HCT116 (cell line): Measurements from ENCODE around the gene PBXIP1. TPM values are rescaled to one million over a fixed set of nuclear protein-coding genes. Genes with fewer than 3 reads are reported as not detected.

ENCODE experiments used
- ATAC-seq: fragments of 200-7000 bp; cut with Tn5 transposase; 2 replicates; pipeline ENCODE4 v1.9.1; 2020; ENCODE audit warnings: mild to moderate bottlenecking, moderate library complexity
- BruUV-seq: library from RNA; stranded (reverse); fragments of 400-500 nt; replicated peaks from 2 replicates; lab custom pipeline; 2021; lab: Mats Ljungman, UMichigan
- CTCF ChIA-PET: fragments of 300-600 bp; sonication (Branson Sonifier 250); formaldehyde crosslinking; loops from one replicate; lab custom pipeline; 2021; ENCODE audit warnings: antibody characterized with exemption; lab: Charles Lee
- POLR2A ChIA-PET: fragments of 300-600, 350-600 bp; sonication (Branson Sonifier 250); formaldehyde crosslinking; loops from one replicate; lab custom pipeline; 2021; ENCODE audit warnings: antibody characterized with exemption; lab: Charles Lee
- RAD21 ChIA-PET, 2 experiments: fragments of 300-600 bp; sonication (Branson Sonifier 250); formaldehyde crosslinking; loops; one replicate each; lab custom pipeline; 2023; ENCODE audit warnings: low total read pairs in 2 of 2; ENCODE audit not compliant: uncharacterized antibody in 2 of 2, unreplicated experiment in 2 of 2, low non-redundant PET in 1 of 2; lab: Charles Lee
- DNase-seq: peaks from one replicate; pipeline ENCODE4 v3.0.0-alpha.2; 2010; ENCODE audit warnings: low read depth, low spot score
- H2AFZ ChIP-seq: fragments of 200-600 bp; shearing (Covaris generic), sonication (generic); 2 replicates; pipeline ENCODE4 v1.6.1; 2017; ENCODE audit warnings: low read depth, mixed run types, mixed read lengths, antibody characterized with exemption, low read length; ENCODE audit not compliant: poor library complexity, severe bottlenecking
- H3K27ac ChIP-seq: 2 replicates; pipeline ENCODE4 v1.5.1; 2012; ENCODE audit warnings: low read depth, low read length
- H3K27me3 ChIP-seq: fragments of 200-600 bp; sonication (generic); 2 replicates; pipeline ENCODE4 v1.6.1; 2016; ENCODE audit warnings: mixed run types, low read length, mixed read lengths; ENCODE audit not compliant: insufficient read depth
- H3K36me3 ChIP-seq, 2 experiments: fragments of 200-500 bp in 1 of 2; fragments of 200-600 bp in 1 of 2; sonication (Bioruptor generic) in 1 of 2; sonication (generic) in 1 of 2; 2 replicates each; pipeline versions ENCODE4 v1.5.1 to v1.6.1; 2014 to 2016; ENCODE audit warnings: low read length in 2 of 2, inconsistent platforms in 1 of 2, mixed read lengths in 1 of 2, mixed run types in 1 of 2; ENCODE audit not compliant: insufficient read depth in 2 of 2, control insufficient read depth in 1 of 2
- H3K4me1 ChIP-seq, 2 experiments: fragments of 200-600 bp in 1 of 2; sonication (generic) in 1 of 2; 2 replicates each; pipeline versions ENCODE4 v1.5.1 to v1.6.1; 2012 to 2017; ENCODE audit warnings: low read length in 2 of 2, inconsistent platforms in 1 of 2, mild to moderate bottlenecking in 1 of 2, mixed read lengths in 1 of 2, mixed run types in 1 of 2, moderate library complexity in 1 of 2; ENCODE audit not compliant: insufficient read depth in 2 of 2, control insufficient read depth in 1 of 2
- H3K4me2 ChIP-seq: fragments of 200-600 bp; sonication (generic); 2 replicates; pipeline ENCODE4 v1.6.1; 2017; ENCODE audit warnings: mixed run types, low read length, mixed read lengths
- H3K4me3 ChIP-seq, 2 experiments: fragments of 200-600 bp in 1 of 2; sonication (generic) in 1 of 2; replicated peaks in 1 of 2; 2 replicates each; pipeline ENCODE4 v1.5.1; 2011 to 2016; ENCODE audit warnings: low read length in 2 of 2, control low read depth in 1 of 2, low read depth in 1 of 2, mild to moderate bottlenecking in 1 of 2, mixed read lengths in 1 of 2, mixed run types in 1 of 2
- H3K79me2 ChIP-seq: fragments of 200-600 bp; sonication (generic); 2 replicates; pipeline ENCODE4 v1.6.1; 2017; ENCODE audit warnings: mild to moderate bottlenecking, mixed run types, low read length, moderate library complexity, mixed read lengths; ENCODE audit not compliant: insufficient read depth
- H3K9ac ChIP-seq: fragments of 200-600 bp; sonication (generic); 2 replicates; pipeline ENCODE4 v1.6.1; 2016; ENCODE audit warnings: low read length, mixed read lengths
- H3K9me2 ChIP-seq: fragments of 200-600 bp; sonication (generic), shearing (Covaris generic); 2 replicates; pipeline ENCODE4 v1.6.1; 2017; ENCODE audit warnings: mixed run types, mild to moderate bottlenecking, moderate library complexity; ENCODE audit not compliant: insufficient read depth
- H3K9me3 ChIP-seq, 2 experiments: fragments of 200-500 bp in 1 of 2; fragments of 200-600 bp in 1 of 2; sonication (Bioruptor generic) in 1 of 2; sonication (generic) in 1 of 2; 2 replicates each; pipeline ENCODE4 v1.6.1; 2014 to 2017; ENCODE audit warnings: low read length in 2 of 2, mixed read lengths in 2 of 2, inconsistent platforms in 1 of 2, low read depth in 1 of 2, mild to moderate bottlenecking in 1 of 2, mixed run types in 1 of 2, moderate library complexity in 1 of 2; ENCODE audit not compliant: control insufficient read depth in 1 of 2, insufficient read depth in 1 of 2
- H4K20me1 ChIP-seq: fragments of 200-600 bp; sonication (generic), shearing (Covaris generic); 2 replicates; pipeline ENCODE4 v1.6.1; 2017; ENCODE audit warnings: mixed run types, mild to moderate bottlenecking, moderate library complexity; ENCODE audit not compliant: insufficient read depth
- CEBPB ChIP-seq: IDR thresholded peaks from 2 replicates; pipeline ENCODE4 v1.6.1; 2012; ENCODE audit warnings: low read depth
- EGR1 ChIP-seq: IDR thresholded peaks from 2 replicates; pipeline ENCODE4 v1.6.1; 2012; ENCODE audit warnings: low read depth
- ELF1 ChIP-seq: IDR thresholded peaks from 2 replicates; pipeline ENCODE4 v1.6.1; 2012; ENCODE audit warnings: low read depth, borderline replicate concordance
- EZH2 ChIP-seq: fragments of 200-600 bp; sonication (generic); IDR thresholded peaks from 2 replicates; pipeline ENCODE4 v1.6.1; 2017; ENCODE audit warnings: antibody characterized with exemption, mixed run types
- JUND ChIP-seq: IDR thresholded peaks from 2 replicates; pipeline ENCODE4 v1.6.1; 2012
- POLR2AphosphoS5 ChIP-seq: IDR thresholded peaks from 2 replicates; pipeline ENCODE4 v1.6.1; 2011; ENCODE audit warnings: mild to moderate bottlenecking, low read depth, low read length, moderate library complexity
- SIN3A ChIP-seq: IDR thresholded peaks from 2 replicates; pipeline ENCODE4 v1.6.1; 2012; ENCODE audit warnings: low read depth
- SP1 ChIP-seq: IDR thresholded peaks from 2 replicates; pipeline ENCODE4 v1.6.1; 2012; ENCODE audit warnings: low read depth
- SRF ChIP-seq: IDR thresholded peaks from 2 replicates; pipeline ENCODE4 v1.6.1; 2012; ENCODE audit warnings: low read depth
- YY1 ChIP-seq: IDR thresholded peaks from 2 replicates; pipeline ENCODE4 v1.6.1; 2011; ENCODE audit warnings: low read length, low read depth, moderate library complexity, mild to moderate bottlenecking; ENCODE audit not compliant: insufficient replicate concordance; ENCODE audit errors: extremely low read depth
- ZNF274 ChIP-seq: fragments of 200-500 bp; sonication (Bioruptor generic); IDR thresholded peaks from 2 replicates; pipeline ENCODE4 v1.6.1; 2014; ENCODE audit warnings: mild to moderate bottlenecking, low read depth, low read length, inconsistent platforms
- intact Hi-C: fragments of 100-400 bp; cut with micrococcal nuclease; formaldehyde crosslinking; loops from 2 replicates; pipeline ENCODE4 v1.10.0; 2022
- total RNA-seq: library from RNA; stranded (reverse); gene quantifications from one replicate; pipeline ENCODE4 v1.2.1, GENCODE V29; 2021; ENCODE audit not compliant: unreplicated experiment
- TF ChIP-seq, protein P1 (sequence below): IDR thresholded peaks from 2 replicates; pipeline ENCODE4 v1.6.1; 2012; ENCODE audit warnings: low read depth
- TF ChIP-seq, protein P2 (sequence below): IDR thresholded peaks from 2 replicates; pipeline ENCODE4 v1.6.1; 2011; ENCODE audit warnings: mild to moderate bottlenecking, low read length, moderate library complexity; ENCODE audit not compliant: insufficient replicate concordance; ENCODE audit errors: extremely low read depth
- TF ChIP-seq, protein P3 (sequence below): IDR thresholded peaks from 2 replicates; pipeline ENCODE4 v1.6.1; 2012

The PBXIP1 gene
- total RNA-seq, 1 experiment from 2014 or later: 12.6 TPM

DNA sequence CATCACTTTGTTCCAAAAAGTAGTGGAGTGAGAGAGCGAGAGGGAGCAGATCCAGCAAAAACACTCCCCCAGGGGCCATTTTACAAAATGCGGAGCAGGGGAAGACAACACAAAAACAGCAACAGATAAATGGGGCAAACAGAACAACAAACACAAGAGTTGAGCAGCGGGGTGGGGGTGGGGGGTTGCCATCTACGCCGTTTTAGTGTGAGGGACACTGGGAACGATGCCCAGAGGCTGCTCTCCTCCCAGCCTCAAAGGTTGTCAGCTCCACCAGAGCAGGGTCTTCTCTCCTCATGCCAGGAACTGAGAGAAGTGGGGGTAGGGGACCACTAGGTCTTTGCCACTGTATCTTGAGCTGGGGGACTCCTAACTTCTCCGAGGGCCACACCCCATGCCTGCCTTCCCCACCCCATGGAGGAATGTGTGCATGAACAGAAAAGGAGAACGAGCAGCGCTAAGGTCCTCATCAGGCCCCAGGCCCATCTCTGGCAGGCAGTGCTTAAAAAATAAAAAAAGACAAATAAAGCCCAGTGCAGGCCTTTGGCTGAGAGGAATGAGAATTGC is 1.3 kb upstream of the PBXIP1 start:
- no peak overlapping the region for H3K4me3 ChIP-seq
- no peak overlapping the region for H3K4me2 ChIP-seq
- POLR2A ChIA-PET: interaction anchor here (2.4 kb wide), 1 partner anchor 13 kb away, joined by 10 read pairs; the partner anchor contains the start of gene SHC1
- TF ChIP-seq ZNF274 (no peak), JUND (0 out of 2 replicates have a peak, but pooled peaks have one; percentile 10)
- CTCF ChIA-PET: no interaction called here
- no peak for DNase-seq
- H3K9me3 ChIP-seq: no peaks in the 10 kb centered on the region
- H3K27me3 ChIP-seq: no peaks in the 10 kb centered on the region
- no peak overlapping the region for H3K27ac ChIP-seq
- BruUV-seq: no TSS peak
- H4K20me1 ChIP-seq: no peaks in the 10 kb centered on the region
- peaks cover 3 to 13% of the 10 kb centered on the region in 2 experiments; a peak in 2 of 4 replicates for H3K36me3 ChIP-seq
- ATAC-seq: no peak
- H3K9me2 ChIP-seq: no peaks in the 10 kb centered on the region
- H3K4me1 ChIP-seq: peaks cover 18 to 43% of the 10 kb centered on the region in 2 experiments
- H3K9ac ChIP-seq: no peak overlapping the region
- intact Hi-C loops: no loop called here
- no peak overlapping the region for H2AFZ ChIP-seq
- H3K79me2 ChIP-seq: peaks cover 14% of the 10 kb centered on the region
- RAD21 ChIA-PET: no interaction called here

DNA sequence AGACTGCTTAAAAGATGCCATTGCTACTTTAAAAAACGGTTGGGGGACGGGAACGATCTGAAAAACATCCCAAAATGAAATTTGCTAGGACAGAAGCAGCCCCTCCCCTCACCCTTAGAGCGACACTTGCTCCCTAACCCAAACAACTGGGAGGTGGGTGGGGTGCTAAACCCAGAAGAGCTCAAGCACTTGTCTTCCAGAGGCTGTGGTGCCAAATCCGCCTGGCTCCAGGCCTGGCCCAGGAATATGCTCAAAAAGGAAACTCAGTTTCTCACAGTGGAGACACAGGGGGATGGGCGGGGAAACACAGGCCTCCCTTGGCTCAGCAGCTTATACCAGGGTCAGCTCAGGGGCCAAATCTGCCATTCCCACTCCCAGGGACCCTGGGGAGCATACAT is 644 bp upstream of the PBXIP1 start:
- ATAC-seq (no peak), DNase-seq (no peak)
- BruUV-seq: no TSS peak
- peak overlapping the region; percentile 60 to 62 for H3K4me3 ChIP-seq
- CTCF ChIA-PET: interaction anchor here (0.9 to 1.3 kb wide), 3 partner anchors 61 to 410 kb away, joined by 3 to 4 read pairs (median 4); partner anchors contain the start of gene ADAM15
- no peaks in the 10 kb centered on the region for H3K27me3 ChIP-seq
- no peaks in the 10 kb centered on the region for H3K9me2 ChIP-seq
- H4K20me1 ChIP-seq: no peaks in the 10 kb centered on the region
- RAD21 ChIA-PET: no interaction called here
- peaks cover 14% of the 10 kb centered on the region for H3K79me2 ChIP-seq
- peaks cover 3 to 13% of the 10 kb centered on the region in 2 experiments; a peak in 2 of 4 replicates for H3K36me3 ChIP-seq
- intact Hi-C loops: no loop called here
- H3K4me1 ChIP-seq: peaks cover 18 to 40% of the 10 kb centered on the region in 2 experiments
- POLR2A ChIA-PET: interaction anchor here (2.4 kb wide), 1 partner anchor 14 kb away, joined by 10 read pairs; the partner anchor contains the start of gene SHC1
- H2AFZ ChIP-seq: no peak overlapping the region
- no peaks in the 10 kb centered on the region for H3K9me3 ChIP-seq
- H3K9ac ChIP-seq: peak overlapping the region; percentile 56
- peak overlapping the region; percentile 87 for H3K4me2 ChIP-seq
- peak overlapping the region; percentile 5; the same call in 1 of the 2 replicates for H3K27ac ChIP-seq
- no peak for TF ChIP-seq SP1
- no peak for TF ChIP-seq YY1
- TF ChIP-seq, protein P1, sequence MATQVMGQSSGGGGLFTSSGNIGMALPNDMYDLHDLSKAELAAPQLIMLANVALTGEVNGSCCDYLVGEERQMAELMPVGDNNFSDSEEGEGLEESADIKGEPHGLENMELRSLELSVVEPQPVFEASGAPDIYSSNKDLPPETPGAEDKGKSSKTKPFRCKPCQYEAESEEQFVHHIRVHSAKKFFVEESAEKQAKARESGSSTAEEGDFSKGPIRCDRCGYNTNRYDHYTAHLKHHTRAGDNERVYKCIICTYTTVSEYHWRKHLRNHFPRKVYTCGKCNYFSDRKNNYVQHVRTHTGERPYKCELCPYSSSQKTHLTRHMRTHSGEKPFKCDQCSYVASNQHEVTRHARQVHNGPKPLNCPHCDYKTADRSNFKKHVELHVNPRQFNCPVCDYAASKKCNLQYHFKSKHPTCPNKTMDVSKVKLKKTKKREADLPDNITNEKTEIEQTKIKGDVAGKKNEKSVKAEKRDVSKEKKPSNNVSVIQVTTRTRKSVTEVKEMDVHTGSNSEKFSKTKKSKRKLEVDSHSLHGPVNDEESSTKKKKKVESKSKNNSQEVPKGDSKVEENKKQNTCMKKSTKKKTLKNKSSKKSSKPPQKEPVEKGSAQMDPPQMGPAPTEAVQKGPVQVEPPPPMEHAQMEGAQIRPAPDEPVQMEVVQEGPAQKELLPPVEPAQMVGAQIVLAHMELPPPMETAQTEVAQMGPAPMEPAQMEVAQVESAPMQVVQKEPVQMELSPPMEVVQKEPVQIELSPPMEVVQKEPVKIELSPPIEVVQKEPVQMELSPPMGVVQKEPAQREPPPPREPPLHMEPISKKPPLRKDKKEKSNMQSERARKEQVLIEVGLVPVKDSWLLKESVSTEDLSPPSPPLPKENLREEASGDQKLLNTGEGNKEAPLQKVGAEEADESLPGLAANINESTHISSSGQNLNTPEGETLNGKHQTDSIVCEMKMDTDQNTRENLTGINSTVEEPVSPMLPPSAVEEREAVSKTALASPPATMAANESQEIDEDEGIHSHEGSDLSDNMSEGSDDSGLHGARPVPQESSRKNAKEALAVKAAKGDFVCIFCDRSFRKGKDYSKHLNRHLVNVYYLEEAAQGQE: no peak
- TF ChIP-seq EZH2: no peak
- no peak for TF ChIP-seq SIN3A
- no peak for TF ChIP-seq ZNF274
- TF ChIP-seq, protein P2, sequence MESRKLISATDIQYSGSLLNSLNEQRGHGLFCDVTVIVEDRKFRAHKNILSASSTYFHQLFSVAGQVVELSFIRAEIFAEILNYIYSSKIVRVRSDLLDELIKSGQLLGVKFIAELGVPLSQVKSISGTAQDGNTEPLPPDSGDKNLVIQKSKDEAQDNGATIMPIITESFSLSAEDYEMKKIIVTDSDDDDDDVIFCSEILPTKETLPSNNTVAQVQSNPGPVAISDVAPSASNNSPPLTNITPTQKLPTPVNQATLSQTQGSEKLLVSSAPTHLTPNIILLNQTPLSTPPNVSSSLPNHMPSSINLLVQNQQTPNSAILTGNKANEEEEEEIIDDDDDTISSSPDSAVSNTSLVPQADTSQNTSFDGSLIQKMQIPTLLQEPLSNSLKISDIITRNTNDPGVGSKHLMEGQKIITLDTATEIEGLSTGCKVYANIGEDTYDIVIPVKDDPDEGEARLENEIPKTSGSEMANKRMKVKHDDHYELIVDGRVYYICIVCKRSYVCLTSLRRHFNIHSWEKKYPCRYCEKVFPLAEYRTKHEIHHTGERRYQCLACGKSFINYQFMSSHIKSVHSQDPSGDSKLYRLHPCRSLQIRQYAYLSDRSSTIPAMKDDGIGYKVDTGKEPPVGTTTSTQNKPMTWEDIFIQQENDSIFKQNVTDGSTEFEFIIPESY: no peak
- TF ChIP-seq POLR2AphosphoS5: no peak; the same call in 1 of the 2 replicates
- TF ChIP-seq, protein P3, sequence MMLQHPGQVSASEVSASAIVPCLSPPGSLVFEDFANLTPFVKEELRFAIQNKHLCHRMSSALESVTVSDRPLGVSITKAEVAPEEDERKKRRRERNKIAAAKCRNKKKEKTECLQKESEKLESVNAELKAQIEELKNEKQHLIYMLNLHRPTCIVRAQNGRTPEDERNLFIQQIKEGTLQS: no peak
- TF ChIP-seq EGR1: no peak
- TF ChIP-seq ELF1: no peak
- TF ChIP-seq SRF: no peak
- no peak for TF ChIP-seq CEBPB
